HG02642 (cell line): Measurements from ENCODE around the gene IL4I1.

ENCODE experiments used
- ATAC-seq: cut with Tn5 transposase; IDR thresholded peaks from one replicate; pipeline ENCODE4 v1.9.1; 2021; ENCODE audit warnings: mild to moderate bottlenecking; ENCODE audit not compliant: unreplicated experiment, poor library complexity

Gene IL4I1

DNA sequence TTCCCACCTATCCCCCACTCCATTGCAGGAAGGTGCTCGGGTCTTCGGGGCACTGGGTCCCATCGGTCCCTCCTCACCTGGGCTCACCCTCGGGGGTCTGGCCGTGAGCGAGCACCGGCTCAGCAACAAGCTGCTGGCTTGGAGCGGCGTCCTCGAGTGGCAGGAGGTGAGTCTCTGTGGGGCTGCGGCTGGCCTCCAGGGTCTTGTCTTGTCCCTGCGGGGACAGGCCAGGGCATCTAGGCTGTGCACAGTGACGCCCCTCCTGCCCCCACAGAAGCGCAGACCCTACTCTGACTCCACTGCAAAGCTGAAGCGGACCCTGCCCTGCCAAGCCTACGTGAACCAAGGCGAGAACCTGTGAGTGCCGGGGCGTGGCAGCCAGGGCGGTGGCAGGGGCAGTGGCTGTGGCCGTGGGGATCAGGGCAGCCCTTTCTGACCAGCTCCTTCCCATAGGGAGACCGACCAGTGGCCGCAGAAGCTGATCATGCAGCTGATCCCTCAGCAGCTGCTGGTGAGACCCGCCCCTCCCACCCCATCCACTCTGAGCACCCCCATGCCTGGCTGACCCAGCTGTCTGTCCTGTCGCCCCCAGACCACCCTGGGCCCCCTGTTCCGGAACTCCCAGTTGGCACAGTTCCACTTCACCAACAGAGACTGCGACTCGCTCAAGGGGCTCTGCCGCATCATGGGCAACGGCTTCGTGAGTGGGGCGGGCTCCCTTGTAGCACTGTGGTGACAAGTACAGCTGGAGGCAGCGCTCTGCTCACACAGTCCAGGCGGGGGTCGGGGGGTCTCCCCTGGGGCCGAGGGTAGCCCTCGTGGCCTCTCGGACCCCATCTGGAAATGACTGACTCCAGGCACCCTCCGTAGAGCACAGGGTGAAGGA, 42.1 kb downstream of the IL4I1 start:
- no peak for ATAC-seq

DNA sequence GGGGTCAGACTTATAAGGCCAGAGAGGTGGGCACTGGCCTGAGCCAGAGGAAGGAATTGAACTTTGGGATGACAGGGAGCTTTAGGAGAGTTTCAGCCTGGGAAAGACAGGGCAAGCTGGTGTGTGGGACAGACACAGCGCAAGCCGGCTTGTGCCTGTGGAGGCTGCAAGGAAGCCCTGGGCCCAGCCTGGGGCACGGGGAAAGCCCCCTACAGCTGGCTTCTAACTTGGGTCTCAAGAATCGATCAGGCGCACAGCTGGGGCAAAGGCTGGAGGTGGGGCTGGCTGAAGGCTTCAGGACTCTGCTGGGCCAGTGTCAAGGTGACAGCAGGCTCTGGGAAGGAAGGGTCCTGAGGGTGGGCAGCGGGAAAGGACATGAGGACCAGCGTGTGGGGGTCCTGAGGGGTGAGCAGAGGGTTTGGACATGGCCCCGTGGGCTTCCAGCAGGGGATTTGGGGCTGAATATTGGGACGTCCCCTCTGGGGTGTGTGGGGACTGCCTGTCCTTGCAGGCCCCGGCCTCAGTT, 42.8 kb downstream of the IL4I1 start:
- ATAC-seq = no peak

DNA sequence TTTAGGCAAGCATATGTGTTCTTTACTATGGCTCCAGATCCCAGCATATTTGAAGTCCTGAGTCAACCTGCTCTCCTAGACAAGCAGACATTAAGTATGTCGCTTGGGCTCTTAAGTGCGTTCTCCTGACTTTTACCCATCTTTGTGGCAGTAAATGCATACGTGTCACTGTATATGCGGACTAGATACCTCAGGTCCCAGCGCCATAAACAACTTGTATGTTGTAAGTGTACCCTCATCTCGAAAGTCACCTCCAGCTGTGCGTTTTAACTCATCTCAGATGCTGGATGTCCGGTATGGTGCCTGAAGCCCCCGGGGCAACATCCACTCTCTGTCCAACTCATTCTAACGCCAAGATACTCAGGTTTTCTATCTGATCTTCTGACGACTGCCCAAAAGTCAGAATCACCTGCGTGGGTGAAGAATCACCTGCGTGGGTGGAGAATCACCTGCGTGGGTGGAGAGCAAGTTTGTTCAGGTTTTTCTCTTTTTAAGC, 44.0 kb downstream of the IL4I1 start:
- no peak for ATAC-seq

DNA sequence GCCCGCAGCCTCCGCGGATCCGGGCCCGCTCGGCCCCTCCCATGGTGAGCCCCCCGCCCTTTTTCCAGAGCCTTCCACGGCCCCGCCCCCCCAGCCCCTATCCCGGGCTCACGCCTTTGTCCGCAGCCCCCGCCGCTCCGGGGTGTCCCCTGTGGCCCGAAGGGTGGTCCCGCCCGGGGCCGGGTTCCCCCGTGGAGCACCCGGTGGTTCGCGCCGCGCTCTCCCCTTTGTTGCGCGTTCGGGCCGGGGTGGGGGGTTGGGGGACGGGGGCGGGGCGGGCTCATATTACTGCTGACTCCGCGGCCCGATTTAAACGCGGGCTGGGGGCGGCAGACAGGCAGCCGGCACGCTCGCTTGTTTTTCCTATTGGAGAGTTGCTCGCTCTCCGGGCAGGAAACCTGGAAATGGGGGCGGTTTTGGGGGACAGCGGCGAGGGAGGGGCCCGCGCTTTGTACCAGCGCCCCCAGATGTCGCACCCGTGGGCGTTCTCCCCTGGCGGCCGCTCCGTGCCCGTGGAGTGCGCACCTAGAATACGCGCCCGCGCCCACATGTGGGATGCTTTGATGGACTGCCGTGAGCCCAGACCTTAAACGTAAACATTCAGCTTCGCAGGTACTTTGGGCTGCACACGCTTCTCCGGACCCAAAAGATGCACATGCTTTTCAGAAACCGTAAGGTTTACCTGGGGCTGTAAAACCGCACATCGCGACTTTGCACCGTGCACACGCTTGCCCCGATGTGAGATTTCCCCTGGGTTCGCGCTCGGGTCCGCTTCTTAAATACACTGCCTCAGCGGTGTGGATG, 45.0 kb downstream of the IL4I1 start:
- ATAC-seq = no peak

DNA sequence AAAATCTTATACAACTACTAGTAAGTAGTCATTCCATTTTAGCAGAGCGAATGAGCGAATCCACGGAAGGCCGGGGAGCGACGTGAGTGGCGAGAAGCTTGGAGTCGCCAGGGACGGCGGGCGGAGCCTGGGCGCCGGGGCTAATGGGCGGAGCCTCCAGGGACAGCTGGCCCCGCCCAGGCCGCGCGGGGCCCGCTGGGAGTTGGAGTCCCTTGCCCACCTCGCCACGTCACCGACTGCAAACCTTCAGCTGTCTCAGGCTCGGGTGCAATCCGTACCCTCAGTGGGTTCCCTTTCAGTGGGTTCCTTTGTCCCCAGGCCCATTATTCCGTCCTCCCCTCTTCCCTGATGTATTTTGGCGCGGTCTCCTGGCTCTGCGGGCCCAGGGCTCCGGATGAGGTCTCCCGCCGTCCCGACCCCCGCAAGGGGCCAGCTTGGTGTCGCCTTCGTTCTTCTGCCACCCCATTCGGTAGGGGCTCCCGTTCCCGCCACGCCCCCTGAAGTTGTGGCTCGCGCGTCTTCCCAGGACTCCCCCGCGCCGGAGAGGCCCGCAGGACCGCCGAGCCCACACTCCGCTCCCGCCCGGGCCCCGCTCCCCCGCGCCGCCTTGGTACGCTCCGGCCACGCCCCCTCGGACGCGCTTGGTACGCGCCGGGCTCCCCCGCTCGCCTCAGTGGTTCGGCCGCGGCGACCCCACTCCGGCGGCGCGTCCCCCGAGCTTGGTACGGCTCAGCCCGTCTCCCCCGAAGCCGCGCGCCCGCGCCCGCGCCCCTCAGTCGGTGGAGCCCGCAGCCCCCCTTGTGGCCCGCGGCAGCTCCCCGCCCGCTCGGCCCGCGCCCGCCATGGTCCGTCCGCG, 46.0 kb downstream of the IL4I1 start, which contains the start of gene PTOV1:
TSS of gene PTOV1 (plus strand) at position 673 of the 856 bp plus-strand sequence.
- ATAC-seq = peak; percentile 78

DNA sequence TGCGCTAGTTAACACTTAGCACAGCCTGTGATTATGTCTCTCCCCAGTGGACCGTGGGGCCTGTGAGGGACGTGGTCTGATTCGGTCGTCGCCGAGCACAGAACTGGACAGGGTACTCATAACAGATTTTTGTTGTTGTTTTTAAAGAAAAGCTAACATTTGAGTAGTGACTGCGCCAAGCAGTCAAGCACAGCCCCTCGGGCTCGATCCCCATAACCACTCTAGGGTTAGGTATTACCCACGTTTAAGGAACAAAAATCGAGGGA, 46.5 kb downstream of the IL4I1 start:
- ATAC-seq = no peak

DNA sequence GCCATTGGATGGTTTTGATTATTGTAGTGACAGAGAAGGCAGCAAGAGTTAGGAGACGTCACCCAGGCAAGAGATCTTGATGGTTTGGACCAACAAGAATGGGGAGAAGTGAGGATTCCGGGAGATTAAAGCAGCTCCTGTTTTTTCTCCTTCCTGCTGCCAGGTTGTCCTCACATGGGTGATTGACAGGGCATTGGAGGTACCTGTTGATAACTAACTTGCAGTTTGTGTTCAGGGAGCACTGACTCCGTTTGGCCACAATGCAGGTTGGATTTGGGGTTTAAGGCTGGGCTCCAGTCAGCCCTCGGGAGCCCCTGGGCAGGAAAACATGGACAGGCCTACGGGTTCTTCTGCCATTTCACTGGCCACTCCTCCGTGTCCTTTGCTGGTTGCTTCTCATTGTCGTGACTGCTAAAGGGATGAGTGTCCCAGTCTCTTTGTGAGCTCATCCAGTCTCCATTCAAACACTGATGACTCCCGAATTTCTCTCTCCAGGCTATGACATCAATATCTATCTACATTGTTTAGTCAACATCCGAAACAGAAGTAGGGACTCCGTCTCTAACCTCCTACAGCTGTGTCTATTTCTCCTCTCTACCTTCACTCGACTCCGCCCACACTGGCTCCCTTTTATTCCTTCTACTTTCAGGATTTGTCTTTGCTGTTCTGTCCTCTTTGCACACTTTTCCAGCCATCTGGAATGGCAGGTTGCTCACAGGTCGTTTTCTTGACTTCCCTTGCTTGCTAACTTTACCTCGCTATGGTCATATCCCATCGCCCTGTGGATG, 47.1 kb downstream of the IL4I1 start:
- ATAC-seq = no peak

DNA sequence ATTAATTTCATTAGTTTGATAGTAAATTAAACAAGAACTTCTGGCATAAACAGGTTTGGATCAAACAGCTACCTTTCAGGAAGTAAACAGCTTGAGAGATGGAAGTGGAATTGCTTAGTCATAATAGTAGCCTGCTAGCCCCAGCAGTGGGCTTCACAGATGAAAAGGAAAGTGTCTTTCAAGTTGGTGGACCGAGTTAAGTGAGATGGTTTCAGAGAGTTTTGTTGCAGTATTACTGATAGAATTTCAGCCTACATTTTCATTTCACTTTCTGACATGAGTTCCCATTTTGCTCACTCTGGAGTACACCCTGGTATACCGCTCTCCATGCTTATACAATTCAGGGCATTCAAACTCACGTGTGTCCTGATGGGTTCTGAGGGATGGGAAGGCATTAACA, 47.7 kb downstream of the IL4I1 start:
- no peak for ATAC-seq

DNA sequence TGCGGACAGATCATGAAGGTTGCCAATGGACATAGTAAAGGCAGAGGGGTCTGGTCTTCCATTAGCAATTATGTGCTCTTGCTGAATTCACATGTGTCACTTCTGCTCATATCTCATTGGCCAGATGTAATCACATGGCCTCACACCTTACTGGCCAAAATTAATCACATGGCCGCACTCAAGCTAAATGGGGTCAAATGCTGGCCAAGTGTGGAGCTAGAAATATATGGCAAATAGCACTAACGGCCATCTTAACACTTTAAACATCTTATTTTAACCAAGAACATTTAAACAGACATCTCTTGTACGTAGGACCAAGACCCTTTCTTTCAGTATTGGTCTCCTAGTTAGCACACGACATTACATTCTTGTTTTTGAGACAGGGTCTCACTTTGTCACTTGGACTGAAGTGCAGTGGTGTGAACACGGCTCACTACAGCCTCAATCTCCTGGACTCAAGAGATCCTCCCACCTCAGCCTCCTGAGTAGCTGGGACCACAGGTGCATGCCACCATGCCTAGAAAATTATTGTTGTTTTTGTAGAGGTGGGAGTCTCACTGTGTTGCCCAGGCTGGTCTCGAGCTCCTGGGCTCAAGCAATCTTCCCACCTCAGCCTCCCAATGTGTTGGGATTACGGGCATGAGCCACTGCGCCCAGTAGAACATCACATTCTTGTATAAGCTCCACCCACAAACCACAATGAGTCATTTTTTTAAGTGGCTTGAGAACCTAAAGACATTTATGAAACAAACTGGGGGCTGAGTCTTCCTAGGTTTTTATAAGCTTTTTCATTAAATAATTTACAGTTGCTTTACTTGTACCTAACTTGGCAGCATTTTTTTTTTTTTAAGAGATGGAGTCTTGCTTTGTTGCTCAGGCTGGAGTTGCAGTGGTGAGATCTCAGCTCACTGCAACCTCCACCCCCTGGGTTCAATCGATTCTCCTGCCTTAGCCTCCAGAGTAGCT, 48.7 kb downstream of the IL4I1 start:
- no peak for ATAC-seq

DNA sequence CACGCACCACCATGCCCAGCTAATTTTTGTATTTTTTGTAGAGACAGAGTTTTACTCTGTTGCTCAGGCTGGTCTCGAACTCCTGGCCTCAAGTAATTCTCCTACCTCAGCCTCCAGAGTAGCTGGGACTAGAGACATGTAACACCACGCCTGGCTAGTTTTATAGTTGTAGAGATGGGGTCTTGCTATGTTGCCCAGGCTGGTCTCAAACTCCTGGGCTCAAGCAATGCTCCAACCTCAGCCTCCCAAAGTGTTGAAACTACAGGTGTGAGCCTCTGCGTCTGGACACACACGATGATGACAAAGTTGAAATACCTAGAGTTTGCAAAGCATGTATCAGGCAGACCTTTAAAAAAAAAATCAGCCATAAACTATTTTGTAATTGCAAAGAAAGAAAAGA, 50.3 kb downstream of the IL4I1 start:
- ATAC-seq = no peak

DNA sequence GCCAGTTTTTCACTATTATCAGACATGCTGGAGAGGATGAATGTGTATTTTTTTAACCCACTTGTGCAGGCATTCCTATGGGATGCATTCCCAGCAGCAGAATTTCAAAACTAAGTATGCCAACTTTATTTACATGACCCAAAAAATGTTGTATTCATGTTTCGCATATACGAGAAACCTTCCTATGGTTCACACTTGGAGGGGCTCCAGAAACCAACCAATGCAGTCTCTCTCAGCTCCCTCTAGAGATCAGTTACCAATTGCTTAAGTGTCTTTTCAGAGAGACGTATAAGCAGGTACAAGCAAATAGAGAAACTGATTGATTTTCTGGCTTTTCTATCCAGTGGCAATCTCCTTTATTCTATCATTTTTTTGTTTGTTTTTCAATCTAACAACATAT, 51.3 kb downstream of the IL4I1 start:
- ATAC-seq = no peak

DNA sequence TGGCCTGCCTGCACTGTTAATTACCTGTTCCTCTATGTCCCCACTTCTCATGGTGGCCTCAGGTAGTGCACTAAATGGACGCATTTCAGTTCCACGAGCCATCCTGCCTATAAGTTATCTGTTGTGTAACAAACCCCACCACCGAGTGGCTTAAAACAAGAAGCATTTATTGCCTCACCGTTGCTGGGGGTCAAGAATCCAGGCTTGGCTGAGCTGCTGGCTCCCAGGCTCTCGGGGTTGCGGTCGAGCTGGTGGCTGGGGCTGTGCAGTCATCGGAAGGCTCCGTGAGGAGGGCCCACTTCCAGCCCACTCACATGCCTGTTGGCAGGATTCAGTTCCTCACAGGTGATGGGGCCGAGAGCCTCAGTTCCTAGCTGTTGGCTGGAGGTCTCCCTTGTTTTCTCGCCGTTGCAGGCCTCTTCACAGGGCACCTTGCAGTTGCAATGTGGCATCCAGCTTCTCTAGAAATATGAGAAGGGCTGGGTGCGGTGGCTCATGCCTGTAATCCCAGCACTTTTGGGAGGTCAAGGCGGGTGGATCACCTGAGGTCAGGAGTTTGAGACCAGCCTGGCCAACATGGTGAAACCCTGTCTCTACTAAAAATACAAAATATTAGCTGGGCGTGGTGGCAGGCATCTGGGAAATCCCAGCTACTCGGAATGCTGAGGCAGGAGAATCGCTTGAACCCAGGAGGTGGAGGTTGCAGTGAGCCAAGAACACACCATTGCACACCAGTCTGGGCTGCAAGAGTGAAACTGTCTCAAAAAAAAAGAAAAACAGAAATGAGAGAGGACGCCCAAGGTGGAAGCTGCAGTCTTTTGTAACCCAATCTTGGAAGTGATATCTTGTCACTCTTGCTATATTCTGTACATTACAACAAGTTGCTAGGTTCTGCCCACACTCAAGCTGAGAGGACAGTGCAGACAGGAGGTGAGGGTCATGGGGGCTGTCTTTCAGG, 52.3 kb downstream of the IL4I1 start:
- no peak for ATAC-seq

DNA sequence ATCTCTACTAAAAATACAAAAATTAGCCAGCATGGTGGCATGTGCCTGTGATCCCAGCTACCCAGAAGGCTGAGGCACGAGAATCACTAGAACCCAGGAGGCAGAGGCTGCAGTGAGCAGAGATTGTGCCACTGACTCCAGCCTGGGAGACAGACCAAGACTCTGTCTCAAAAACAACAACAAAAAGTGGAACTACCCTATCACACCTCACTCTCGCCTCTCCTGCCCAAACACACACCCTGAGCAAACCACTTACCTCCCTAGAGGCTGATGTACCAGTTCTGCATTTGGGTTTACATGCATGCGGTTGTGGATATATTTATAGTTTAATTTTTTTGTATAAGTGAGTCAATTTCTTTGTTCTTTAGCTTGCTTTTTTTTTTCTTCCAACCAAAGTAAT, 53.4 kb downstream of the IL4I1 start:
- no peak for ATAC-seq

DNA sequence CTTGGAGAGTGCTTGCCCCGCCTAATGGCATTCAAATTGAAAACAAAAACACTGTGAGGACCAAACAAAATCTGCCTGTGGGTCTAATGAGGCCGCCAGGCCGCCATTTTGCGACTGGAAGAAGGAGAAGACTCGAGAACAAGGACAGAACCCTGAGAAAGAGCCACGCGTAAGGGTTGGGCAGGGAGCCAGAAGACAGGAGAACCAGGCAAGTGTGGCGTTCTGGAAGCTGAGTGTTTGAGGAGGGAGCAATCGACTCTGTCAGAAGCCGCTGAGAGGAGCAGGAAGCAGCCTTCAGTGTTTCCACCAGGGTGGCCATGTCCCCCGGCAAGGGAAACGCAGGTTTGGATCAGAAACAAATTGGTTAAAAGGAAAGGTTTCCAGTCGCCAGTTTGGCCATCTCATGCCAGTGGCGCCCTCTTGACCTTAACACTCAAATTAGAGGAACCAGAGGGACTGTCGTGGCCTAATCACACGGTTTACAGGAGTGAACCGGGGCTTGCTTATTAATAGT, 55.9 kb downstream of the IL4I1 start:
- ATAC-seq = no peak

DNA sequence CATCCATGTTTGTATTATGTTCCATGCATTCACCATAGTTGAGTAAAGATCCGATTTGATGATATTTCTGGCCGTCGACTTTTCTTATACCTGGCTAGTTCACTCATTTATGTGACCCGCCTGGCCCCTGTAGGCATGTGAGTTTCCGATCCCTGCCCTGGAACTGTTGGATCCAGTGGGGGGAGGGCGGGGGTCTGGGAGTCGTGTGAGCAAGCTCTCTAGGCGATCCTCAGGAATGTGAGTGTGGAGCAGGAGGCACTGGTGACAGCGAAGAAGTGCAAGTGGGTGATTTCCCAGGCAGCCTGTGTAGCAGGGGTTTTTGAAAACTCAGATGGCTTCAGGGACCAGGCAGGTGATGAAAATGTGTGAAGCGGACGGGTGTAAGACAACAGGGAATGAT, 56.4 kb downstream of the IL4I1 start:
- ATAC-seq = no peak

DNA sequence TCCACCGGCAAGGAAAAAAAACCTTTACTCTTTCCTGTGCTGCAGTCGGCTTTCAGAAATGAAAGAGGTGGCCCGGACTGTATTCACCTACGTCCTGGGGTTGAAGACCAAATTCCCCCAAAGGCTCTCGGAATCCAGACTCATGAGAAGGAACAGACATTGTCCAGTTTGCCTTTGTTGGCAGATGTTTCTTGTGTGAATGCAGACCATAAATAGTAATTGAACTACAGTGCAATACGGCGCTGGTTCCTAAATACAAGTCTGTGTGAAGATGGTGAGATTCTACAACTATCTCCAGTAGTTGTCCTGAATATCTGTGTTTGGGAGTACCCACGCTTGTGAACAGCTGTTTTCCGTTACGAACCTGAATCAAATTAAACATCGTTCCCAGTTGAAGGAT, 57.0 kb downstream of the IL4I1 start:
- ATAC-seq = no peak
